ENCODE data around the gene TOP3B. TPM values are rescaled to one million over a fixed set of nuclear protein-coding genes. Genes with fewer than 3 reads are reported as not detected.
A peak's percentile ranks its signal among the peaks of the same experiment; 100 is the strongest.

Gene TOP3B
- total RNA-seq, 1 donor from 2014 or later, result 29.2 TPM

DNA sequence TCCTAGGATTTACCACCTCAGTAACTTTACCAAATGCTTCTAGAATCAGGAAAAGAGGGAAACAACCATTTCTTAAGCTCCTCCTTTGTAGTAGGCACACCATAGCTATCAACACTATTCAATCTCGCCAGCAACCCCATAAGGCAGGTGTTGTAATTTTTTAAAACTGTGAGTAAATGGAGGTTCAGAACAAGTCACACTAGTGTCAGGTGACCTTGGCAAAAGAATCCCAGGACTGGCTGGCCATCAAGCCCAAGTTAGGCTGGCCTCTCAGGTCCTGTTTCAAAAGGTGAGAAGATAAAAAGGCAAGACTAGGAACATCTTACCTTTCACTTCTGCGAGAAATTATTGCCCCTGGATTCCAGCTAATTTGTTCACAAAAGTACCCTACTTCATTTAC, 713 bp downstream of the TOP3B start:
- Histone ChIP-seq H3K36me3 (ENCODE audit: control insufficient read depth, insufficient read depth, low read length) (no peaks in the 10 kb centered on the region), H3K27me3 (ENCODE audit: control insufficient read depth, insufficient read depth, low read length) (no peaks in the 10 kb centered on the region), H3K4me3 (ENCODE audit: low read depth, low read length) (peak overlapping the region; percentile 97)
- no peak for DNase-seq (ENCODE audit: low read depth)
- TF ChIP-seq CTCF (IDR thresholded peaks at IDR 0.05; ENCODE audit: insufficient read depth, low read length, poor library complexity, severe bottlenecking), result no peak

GRCh38 chr22:21980547-21980946, 2.0 kb downstream of the TOP3B start:
- H3K36me3 ChIP-seq (ENCODE audit: control insufficient read depth, insufficient read depth, low read length), result no peaks in the 10 kb centered on the region

DNA sequence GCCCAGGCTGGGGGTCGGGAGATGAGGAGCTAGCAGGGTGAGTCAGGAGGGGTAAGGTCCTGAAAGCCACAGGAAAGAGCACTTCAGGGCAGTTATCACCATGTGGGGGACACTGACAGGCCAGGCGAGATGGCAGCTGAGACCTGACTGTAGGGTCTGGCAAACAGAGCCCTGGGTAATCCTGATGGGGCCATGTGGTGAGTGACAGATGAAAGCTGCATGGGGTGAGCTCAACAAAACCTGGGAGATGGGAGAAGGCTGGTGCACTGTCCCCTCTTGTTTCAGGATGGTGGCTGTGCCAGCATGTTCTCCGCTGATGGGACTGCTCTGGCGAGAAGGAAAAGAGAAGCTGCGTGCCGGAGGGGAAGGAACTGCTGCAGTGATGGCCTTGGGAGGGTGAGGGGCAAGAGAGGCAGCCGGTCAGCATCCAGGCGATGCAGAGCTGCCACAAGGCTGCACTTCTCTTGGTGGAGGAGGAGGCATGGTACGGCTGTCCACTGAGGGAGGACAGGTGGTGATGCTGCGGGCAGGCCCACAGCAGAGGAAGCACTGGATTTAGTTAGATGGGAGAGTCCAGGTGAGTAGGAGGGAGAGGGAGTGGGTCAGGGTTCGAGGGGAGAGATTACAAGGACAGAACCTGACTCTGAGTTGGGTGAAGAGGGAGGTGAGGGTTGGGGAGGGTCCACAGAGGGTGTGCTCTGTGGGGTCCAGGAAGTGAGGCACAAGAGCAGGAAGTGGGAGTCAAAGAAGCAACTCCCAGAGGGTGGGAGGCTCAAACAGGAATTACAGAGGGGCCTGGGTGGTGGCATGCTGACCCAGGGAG, 3.8 kb downstream of the TOP3B start:
- no peak for TF ChIP-seq CTCF (IDR thresholded peaks at IDR 0.05; ENCODE audit: insufficient read depth, low read length, poor library complexity, severe bottlenecking)
- DNase-seq (ENCODE audit: low read depth), result no peak

More at GRCh38 chr22:21980547-21980946, 2.0 kb downstream of the TOP3B start:
- no peak for TF ChIP-seq CTCF (IDR thresholded peaks at IDR 0.05; ENCODE audit: insufficient read depth, low read length, poor library complexity, severe bottlenecking)
- no peak for DNase-seq (ENCODE audit: low read depth)
- no peaks in the 10 kb centered on the region for H3K27me3 ChIP-seq (ENCODE audit: control insufficient read depth, insufficient read depth, low read length)
- no peak overlapping the region for H3K4me3 ChIP-seq (ENCODE audit: low read depth, low read length)

GRCh38 chr22:21977814-21978213, 4.8 kb downstream of the TOP3B start:
- no peak for TF ChIP-seq CTCF (IDR thresholded peaks at IDR 0.05; ENCODE audit: insufficient read depth, low read length, poor library complexity, severe bottlenecking)
- no peak for DNase-seq (ENCODE audit: low read depth)
- H3K36me3 ChIP-seq (ENCODE audit: control insufficient read depth, insufficient read depth, low read length), result no peaks in the 10 kb centered on the region

More for the DNA sequence above, 3.8 kb downstream of the TOP3B start:
- Histone ChIP-seq H3K27me3 (ENCODE audit: control insufficient read depth, insufficient read depth, low read length) (no peaks in the 10 kb centered on the region), H3K36me3 (ENCODE audit: control insufficient read depth, insufficient read depth, low read length) (no peaks in the 10 kb centered on the region), H3K4me3 (ENCODE audit: low read depth, low read length) (no peak overlapping the region)

GRCh38 chr22:21975854-21976345, 6.7 kb downstream of the TOP3B start:
- no peak overlapping the region for H3K4me3 ChIP-seq (ENCODE audit: low read depth, low read length)
- no peak for DNase-seq (ENCODE audit: low read depth)
- no peak for TF ChIP-seq CTCF (IDR thresholded peaks at IDR 0.05; ENCODE audit: insufficient read depth, low read length, poor library complexity, severe bottlenecking)
- no peaks in the 10 kb centered on the region for H3K27me3 ChIP-seq (ENCODE audit: control insufficient read depth, insufficient read depth, low read length)
- peaks cover 2% of the 10 kb centered on the region for H3K36me3 ChIP-seq (ENCODE audit: control insufficient read depth, insufficient read depth, low read length)

More at GRCh38 chr22:21977814-21978213, 4.8 kb downstream of the TOP3B start:
- no peak overlapping the region for H3K4me3 ChIP-seq (ENCODE audit: low read depth, low read length)
- H3K27me3 ChIP-seq (ENCODE audit: control insufficient read depth, insufficient read depth, low read length), result no peaks in the 10 kb centered on the region
